K562 (cell line): ENCODE results near the gene DNAJC12. TPM values are rescaled to one million over a fixed set of nuclear protein-coding genes. Genes with fewer than 3 reads are reported as not detected.

Source experiments
- ESRRA ChIP-seq: fragments of 450-650 bp; IDR thresholded peaks from 2 replicates; pipeline ENCODE4 v1.6.1; 2014; ENCODE audit warnings: low read depth, mild to moderate bottlenecking, moderate library complexity, borderline replicate concordance
- HDAC2 ChIP-seq: fragments of 450-650 bp; IDR thresholded peaks from 2 replicates; pipeline ENCODE4 v1.6.1; 2016; ENCODE audit warnings: mild to moderate bottlenecking
- HMGN3 ChIP-seq: IDR thresholded peaks from 2 replicates; pipeline ENCODE4 v1.6.1; 2011; ENCODE audit warnings: borderline replicate concordance, low read depth, mild to moderate bottlenecking, mixed read lengths, low read length; ENCODE audit not compliant: insufficient read length; ENCODE audit errors: extremely low read depth
- HNRNPLL ChIP-seq: fragments of 200-400 bp; formaldehyde crosslinking; IDR thresholded peaks from 2 replicates; pipeline ENCODE4 v1.6.1; 2017; ENCODE audit warnings: low read length, low read depth, mild to moderate bottlenecking; ENCODE audit not compliant: poor library complexity, severe bottlenecking
- MGA ChIP-seq: fragments of 450-650 bp; IDR thresholded peaks from 2 replicates; pipeline ENCODE4 v1.6.1; 2016; ENCODE audit warnings: mild to moderate bottlenecking, moderate library complexity
- NFRKB ChIP-seq: fragments of 450-650 bp; IDR thresholded peaks from 2 replicates; pipeline ENCODE4 v1.6.1; 2016; ENCODE audit warnings: low read depth
- NONO ChIP-seq, 2 experiments: fragments of 200-400 bp in 1 of 2; fragments of 450-650 bp in 1 of 2; formaldehyde crosslinking in 1 of 2; IDR thresholded peaks; 2 replicates each; pipeline ENCODE4 v1.6.1; 2017; ENCODE audit warnings: low read depth in 2 of 2, mild to moderate bottlenecking in 2 of 2, moderate library complexity in 2 of 2, low read length in 1 of 2
- NR2C2 ChIP-seq, 2 experiments: fragments of 200-800 bp in 1 of 2; sonication (Bioruptor generic) in 1 of 2; sonication (generic) in 1 of 2; formaldehyde crosslinking in 1 of 2; IDR thresholded peaks; 2 replicates each; pipeline versions ENCODE4 v1.6.1 to v1.8.0; 2016 to 2022; ENCODE audit warnings: mild to moderate bottlenecking in 1 of 2, missing compliant biosample characterization in 1 of 2, missing genetic modification characterization in 1 of 2, missing genetic modification reagents in 1 of 2
- NRF1 ChIP-seq, 2 experiments: fragments of 450-650 bp; IDR thresholded peaks in 1 of 2; conservative IDR thresholded peaks in 1 of 2; 2 replicates each; pipeline ENCODE4 v1.6.1; 2014; ENCODE audit warnings: mild to moderate bottlenecking in 2 of 2
- RBM15 ChIP-seq: fragments of 200-400 bp; formaldehyde crosslinking; IDR thresholded peaks from 2 replicates; pipeline ENCODE4 v1.6.1; 2018; ENCODE audit warnings: mild to moderate bottlenecking, low read length, moderate library complexity; ENCODE audit not compliant: insufficient read depth
- SFPQ ChIP-seq: fragments of 200-400 bp; formaldehyde crosslinking; IDR thresholded peaks from 2 replicates; pipeline ENCODE4 v1.6.1; 2017; ENCODE audit warnings: mild to moderate bottlenecking, low read depth, low read length, moderate library complexity
- ZNF347 ChIP-seq: fragments of 450-650 bp; formaldehyde crosslinking; IDR thresholded peaks from 2 replicates; pipeline ENCODE4 v1.4.0; 2020; ENCODE audit warnings: low read depth, mild to moderate bottlenecking, moderate library complexity
- polyA plus RNA-seq, 8 experiments: library from polyadenylated mRNA; depleted of rRNA in 4 of 8; stranded (reverse) in 5 of 8; unstranded in 3 of 8; fragments of >200 nt; fragmentation: Nextera tagmentation in 2 of 8; fragmentation: Illumina TruSeq in 1 of 8; extraction: Ambion mirVana in 2 of 8; extraction: Trizol in 1 of 8; gene quantifications; 2 replicates each; pipeline versions ENCODE4 v1.2.1 to v1.2.3, GENCODE V29; 2011 to 2014; ENCODE audit warnings: inconsistent platforms in 1 of 8, missing spikeins in 1 of 8
- total RNA-seq, 7 experiments: library from RNA; depleted of rRNA in 6 of 7; stranded (reverse); fragments of >200 nt in 6 of 7; fragmentation: Illumina TruSeq in 2 of 7; extraction: Trizol in 2 of 7; gene quantifications; 2 replicates each; pipeline versions ENCODE4 v1.2.1 to v1.2.3, GENCODE V29; 2011 to 2021; ENCODE audit warnings: low replicate concordance in 1 of 7

DNAJC12 gene
- total and polyA plus RNA-seq, 9 of the 15 experiments (the other 6 are each of a cell fraction or from before 2014, with no cell fraction given), result 7.4 to 95.9 (median 68.5) TPM

GRCh38 chr10:67837541-67838314, at the start of gene DNAJC12 (continued):
- TF ChIP-seq MGA (peak; percentile 86), NR2C2 (CRISPR knock-in tag; IDR thresholded peaks at IDR 0.05) (no peak), NR2C2 (tag; IDR thresholded peaks at IDR 0.05) (peak; percentile 55; the same call in 1 of the 2 replicates), NFRKB (peak; percentile 48), NONO (IDR thresholded peaks at IDR 0.05; ENCODE audit: low read depth in 2 of 2, low read length in 1 of 2) (peak in 1 of 2 experiments; percentile 47; a peak in 1 of 4 replicates), HMGN3 (no peak), ESRRA (no peak), SFPQ (no peak), NRF1 (conservative IDR thresholded peaks at IDR 0.05 in 1 of 2, IDR thresholded peaks at IDR 0.05 in 1 of 2) (peak in 1 of 2 experiments; percentile 18; a peak in 1 of 4 replicates), HNRNPLL (no peak), ZNF347 (no peak), HDAC2 (peak; percentile 54; the same call in 1 of the 2 replicates), RBM15 (no peak)
